ENCODE data around the gene ADGRL4. TPM values are rescaled to one million over a fixed set of nuclear protein-coding genes. Genes with fewer than 3 reads are reported as not detected.

Gene ADGRL4
- 35.0 and 60.8 TPM in 2 replicates for total RNA-seq

DNA sequence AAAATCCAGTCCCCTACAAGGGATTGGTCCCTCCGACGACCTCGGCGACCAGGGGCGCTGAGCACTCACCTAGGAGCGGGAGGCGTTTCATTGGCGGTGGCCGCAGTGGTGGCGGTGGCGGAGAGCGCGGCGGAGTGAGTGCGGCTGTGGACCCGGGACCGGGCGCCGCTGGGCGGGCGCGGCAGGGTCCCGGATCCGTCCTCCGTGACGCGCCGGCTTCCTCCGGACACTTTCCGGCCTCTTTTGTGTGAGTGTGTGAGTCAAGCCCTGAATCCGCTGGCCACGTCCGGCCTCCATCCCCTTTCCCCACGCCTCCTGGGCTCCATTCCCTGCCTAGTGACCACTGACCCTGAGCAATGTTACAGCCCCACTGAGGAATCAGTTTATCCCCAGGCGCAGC lies at the start of gene ADGRL4:
Gene ADGRL4, minus strand, starts transcription at position 167 of the 400 bp plus-strand sequence. Its CDS starts 76 bp downstream, at position 91.

